GM19351 (cell line): ENCODE results near the gene MAPK8IP3.
A peak's percentile ranks its signal among the peaks of the same experiment; 100 is the strongest.

Experiments
- ATAC-seq: cut with Tn5 transposase; IDR thresholded peaks from one replicate; pipeline ENCODE4 v1.9.1; 2021; ENCODE audit warnings: mild to moderate bottlenecking, moderate library complexity; ENCODE audit not compliant: unreplicated experiment

Gene MAPK8IP3

DNA sequence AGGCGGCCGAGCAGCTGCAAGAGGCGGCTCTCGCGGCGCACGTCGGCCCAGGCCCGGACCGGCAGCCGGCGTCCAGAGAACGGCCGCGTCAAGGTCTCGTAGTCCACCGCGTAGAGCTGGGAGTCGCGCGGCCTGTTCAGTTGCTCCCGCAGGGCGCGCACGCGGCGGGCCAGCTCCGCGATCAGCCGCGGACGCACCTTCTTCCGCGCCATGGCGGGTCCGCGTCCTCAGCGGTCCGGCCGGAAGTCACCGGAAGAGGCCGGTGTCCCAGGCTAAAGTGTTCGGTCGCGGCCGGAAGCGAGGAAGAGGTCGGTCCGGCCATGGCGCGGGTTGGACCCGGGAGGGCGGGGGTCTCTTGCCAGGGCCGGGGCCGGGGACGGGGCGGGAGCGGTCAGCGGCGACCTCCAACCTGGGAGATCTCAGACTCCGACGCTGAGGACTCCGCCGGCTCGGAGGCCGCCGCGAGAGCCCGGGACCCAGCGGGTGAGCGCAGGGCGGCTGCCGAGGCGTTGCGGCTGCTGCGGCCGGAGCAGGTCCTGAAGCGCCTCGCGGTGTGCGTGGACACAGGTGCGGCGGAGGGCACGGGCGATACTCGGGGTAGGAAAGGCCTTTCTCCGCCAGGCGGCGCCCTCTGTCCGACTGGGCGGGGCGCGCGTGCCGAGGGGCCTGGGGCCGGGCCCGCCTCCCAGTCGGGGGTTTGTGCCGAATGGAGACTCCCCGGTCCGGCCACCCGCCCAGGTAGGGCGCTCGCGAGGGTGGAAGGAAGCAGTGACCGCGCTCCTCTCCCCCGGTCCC, 67.1 kb downstream of the MAPK8IP3 start, which contains the start of gene MRPS34:
MRPS34 (minus strand) TSS at position 227 of the 795 bp plus-strand sequence; CDS start at position 212, 15 bp downstream.
- peak; percentile 57 for ATAC-seq

DNA sequence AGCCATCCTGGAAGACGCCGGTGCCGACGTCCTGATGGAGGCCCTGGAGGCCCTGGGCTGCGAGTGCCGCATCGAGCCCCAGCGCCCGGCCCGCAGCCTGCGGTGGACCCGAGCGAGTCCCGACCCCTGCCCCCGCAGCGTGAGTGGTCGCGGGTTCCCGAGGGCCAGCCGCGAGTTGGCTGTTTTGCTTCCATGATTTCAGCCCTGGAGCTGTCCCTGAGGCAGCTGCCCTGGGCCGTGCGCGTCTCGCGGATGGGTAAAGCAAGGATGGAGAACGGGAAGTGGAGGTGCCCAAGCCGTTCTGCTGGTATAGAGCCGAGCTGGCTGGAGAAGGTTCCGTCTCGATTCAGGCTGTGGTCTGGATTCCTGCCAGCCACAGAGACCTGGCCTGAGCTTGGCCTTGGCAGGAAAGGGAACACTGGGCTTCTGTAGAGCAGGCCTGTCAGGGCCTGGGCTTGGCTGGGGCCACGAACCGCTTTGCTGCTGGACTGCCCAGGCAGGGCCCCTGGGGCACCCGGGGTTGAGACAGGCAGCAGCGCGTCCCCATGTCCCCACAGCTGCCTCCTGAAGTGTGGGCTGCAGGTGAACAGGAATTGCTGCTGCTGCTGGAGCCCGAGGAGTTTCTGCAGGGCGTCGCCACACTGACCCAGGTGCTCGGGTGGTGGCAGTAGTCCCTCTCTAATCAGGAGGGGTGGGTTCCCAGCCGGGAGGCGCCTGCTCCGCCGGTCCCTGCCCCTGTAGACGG, 67.9 kb downstream of the MAPK8IP3 start:
- ATAC-seq = no peak

GRCh38 chr16:1774448-1774780, 68.4 kb downstream of the MAPK8IP3 start:
- ATAC-seq = no peak

- no peak for ATAC-seq
These were observed 69.2 kb downstream of the MAPK8IP3 start for GRCh38 chr16:1775006-1775845.

- ATAC-seq = no peak
These were observed 70.1 kb downstream of the MAPK8IP3 start for GRCh38 chr16:1775846-1776671.

DNA sequence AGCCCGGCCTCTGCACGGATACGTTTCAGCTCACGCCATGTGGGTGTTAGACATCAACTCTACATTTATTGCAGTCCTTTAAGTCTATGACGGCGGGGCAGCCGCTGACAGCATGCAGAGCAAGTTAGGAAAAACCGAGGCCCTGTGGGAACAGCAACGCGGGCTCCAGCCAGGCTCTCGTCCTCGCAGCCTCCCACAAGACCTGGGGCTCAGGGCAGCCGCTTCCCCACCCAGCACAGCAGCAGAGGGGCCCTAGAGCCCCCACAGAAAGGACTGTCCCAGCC, 70.6 kb downstream of the MAPK8IP3 start:
- no peak for ATAC-seq

DNA sequence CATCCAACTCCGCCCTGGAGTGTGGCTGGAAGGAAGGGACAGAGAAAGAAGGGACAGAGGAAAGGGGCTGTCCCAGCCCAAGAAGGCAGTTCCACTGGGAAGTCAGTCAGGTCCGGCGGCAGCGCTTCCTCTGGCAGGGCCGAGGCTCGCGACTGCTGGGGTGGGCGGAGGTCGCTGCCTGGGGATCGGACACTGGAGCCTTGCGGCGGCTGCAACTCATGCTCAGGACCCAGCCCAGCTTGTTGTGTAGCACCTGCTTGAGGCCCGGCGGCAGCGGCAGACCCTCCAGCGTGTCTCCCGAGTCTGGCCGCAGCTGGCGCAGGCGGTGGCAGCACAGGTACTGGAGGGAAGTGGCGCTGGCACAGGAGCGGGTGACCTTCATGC, 71.0 kb downstream of the MAPK8IP3 start:
- no peak for ATAC-seq

GRCh38 chr16:1777375-1778199, 71.6 kb downstream of the MAPK8IP3 start:
- ATAC-seq = no peak

GRCh38 chr16:1778200-1779179, 72.5 kb downstream of the MAPK8IP3 start:
- no peak for ATAC-seq

GRCh38 chr16:1779234-1779701, 73.3 kb downstream of the MAPK8IP3 start:
- no peak for ATAC-seq

DNA sequence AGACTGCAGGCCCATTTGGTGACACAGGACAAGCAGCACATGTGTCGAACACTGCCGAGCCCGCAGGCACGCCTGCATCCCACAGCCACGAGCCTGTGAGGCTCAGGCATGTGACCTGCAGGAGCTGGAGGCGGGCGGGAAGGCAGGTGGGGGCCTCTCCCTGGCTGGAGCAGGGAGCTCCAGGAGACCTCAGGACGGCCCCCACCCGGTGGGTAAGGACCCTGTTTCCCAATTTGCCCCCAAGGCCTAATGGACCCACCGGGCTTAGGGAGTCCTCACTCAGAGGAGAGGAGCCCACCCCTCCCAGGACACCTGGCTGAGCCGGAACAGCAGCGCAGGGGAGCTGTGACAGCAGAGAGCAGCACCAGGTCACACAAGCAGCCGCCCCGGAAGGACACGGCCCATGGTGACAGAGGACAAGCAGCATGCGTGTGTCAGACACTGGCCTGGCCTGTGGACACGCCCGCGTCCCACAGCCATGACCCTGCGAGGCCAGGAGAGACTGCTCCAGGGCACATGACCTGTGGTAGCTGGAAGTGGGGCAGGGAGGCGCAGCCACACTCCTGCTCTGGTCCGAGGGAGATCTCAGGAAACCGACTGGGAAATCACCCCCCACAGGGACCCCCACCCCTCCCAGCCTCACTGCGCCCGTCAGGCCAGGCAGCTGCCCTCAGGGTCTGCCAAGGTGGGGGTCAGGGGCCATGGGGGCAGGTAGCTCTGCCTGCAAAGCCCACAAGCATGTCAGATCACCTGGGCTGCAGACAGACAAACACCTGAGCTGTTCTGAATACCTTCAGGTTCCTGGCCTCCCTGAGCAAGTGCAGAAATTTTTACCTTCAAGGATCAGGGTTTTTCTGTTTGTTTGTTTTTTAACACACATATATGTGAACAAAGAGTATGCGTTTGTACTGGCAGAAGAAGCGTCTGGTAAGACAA, 74.0 kb downstream of the MAPK8IP3 start:
- ATAC-seq = no peak

DNA sequence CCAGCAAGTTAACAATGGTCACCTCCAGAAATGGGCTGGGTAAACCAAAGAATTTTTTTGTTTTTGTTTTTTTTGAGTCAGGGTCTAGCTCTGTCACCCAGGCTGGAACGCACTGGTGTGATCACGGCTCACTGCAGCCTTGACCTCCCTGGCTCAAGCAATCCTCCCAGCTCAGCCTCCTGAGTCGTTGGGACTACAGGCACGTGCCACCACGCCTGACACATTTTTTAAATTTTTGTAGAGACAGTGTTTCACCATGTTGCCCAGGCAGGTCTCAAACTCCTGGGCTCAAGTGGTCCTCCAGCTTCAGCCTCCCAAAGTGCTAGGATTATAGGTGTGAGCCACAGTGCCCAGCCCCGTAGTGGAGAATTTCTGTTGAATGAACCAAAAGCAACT, 74.7 kb downstream of the MAPK8IP3 start:
- no peak for ATAC-seq

GRCh38 chr16:1781254-1781653, 75.3 kb downstream of the MAPK8IP3 start:
- no peak for ATAC-seq

DNA sequence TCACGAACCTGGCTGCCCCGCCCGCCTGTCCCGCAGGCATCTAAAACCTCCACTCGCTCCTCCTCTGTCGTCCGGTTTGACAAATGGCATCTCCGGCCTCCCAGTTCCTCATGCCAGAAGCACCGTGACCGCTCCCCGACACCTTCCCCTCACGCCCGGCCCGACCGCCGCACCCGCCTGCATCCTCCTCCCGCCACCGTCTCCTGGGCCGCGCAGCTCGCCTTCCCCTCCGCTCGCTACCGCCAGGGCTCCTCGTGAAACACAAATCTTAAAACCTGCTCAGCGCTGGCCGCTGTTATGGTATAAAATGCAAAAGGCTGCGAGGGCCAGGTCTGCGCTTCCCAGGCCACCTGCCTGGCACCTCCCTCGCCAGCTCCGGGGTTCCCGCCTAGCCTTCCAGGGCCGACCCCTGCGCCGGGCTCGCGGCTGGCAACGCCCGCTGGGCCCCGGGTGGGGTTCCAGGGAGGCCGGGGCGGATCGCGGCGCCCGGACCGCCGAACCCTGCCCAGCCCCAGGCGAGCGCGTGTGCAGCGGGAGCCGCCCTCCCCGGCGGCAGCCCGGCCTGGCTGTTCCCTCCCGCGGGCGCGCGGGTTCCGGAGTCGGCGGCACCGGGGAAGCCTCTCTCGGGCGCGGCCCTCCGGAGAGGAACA, 75.9 kb downstream of the MAPK8IP3 start:
- no peak for ATAC-seq

- ATAC-seq = peak; percentile 85
These were observed 76.6 kb downstream of the MAPK8IP3 start, which contains the start of the genes NUBP2 and SPSB3 for GRCh38 chr16:1782408-1783264. Gene NUBP2 (plus strand): TSS chr16:1782960. CDS start chr16:1783021, 61 bp downstream. Gene SPSB3 (minus strand): TSS chr16:1782571. CDS start chr16:1781483, 1,088 bp downstream.
